T-helper 1 cell treated with Interleukin-12 subunit alpha and Interleukin-12 subunit beta and Interleukin-4 antibody, amounts not matched to agents 30 μg/mL and 1 μg/mL, for 36 hours (primary cell): ENCODE measurements around the gene MPP3.

Experiments
- H3K27ac Mint-ChIP-seq: one replicate; pipeline ENCODE4 v1.8.0; 2021; ENCODE audit warnings: mild to moderate bottlenecking, mixed read lengths
- H3K27me3 Mint-ChIP-seq: one replicate; pipeline ENCODE4 v1.8.0; 2021; ENCODE audit warnings: low read depth, mixed read lengths
- H3K36me3 Mint-ChIP-seq: one replicate; pipeline ENCODE4 v1.8.0; 2021; ENCODE audit warnings: low read depth, mixed read lengths
- H3K4me1 Mint-ChIP-seq: one replicate; pipeline ENCODE4 v1.8.0; 2021; ENCODE audit warnings: low read depth, mixed read lengths
- H3K4me3 Mint-ChIP-seq: one replicate; pipeline ENCODE4 v1.8.0; 2021; ENCODE audit warnings: mild to moderate bottlenecking, moderate library complexity, mixed read lengths
- H3K9me3 Mint-ChIP-seq: one replicate; pipeline ENCODE4 v1.8.0; 2021; ENCODE audit warnings: mixed read lengths

Gene MPP3

DNA sequence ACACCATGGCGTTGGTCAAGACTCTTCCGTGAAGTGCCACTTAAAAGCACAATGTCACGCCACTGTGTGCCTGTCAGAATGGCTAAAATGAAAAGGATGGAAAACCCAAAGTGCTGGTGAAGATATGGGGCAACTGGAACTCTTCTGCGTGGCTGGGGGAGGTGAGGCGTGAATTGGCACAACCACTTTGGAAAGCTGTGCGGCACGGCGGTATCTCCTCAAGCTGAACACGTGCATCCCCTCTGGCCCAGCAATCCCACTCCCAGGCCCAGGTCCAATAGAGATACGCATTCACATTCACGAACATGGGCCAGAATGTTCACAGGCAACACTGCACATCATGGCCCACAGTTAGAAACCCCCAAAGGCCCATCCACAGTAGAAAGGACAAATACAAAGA, 63.1 kb downstream of the MPP3 start:
- no peak overlapping the region for H3K27ac Mint-ChIP-seq
- peaks cover 8% of the 10 kb centered on the region for H3K36me3 Mint-ChIP-seq

DNA sequence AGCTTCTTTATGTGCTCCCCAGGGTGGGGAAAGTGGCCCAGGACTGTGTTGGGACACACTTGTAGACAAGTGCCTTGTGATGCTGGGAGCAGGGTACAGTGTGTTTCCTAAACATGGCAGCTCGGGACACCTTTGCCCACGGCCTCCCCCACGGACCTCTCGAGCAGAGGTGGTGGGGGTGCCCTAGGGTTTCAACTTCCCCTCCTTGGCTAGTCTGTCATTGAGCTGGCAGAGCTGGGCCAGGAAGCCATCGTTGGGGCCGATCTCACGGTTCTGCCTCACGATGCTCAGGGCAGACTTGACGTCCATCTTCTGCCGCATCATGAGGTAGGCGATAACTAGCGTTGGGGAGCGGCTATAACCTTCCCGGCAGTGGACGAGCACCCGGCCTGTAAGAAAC, 63.5 kb downstream of the MPP3 start:
- Mint-ChIP-seq H3K27ac (no peak overlapping the region), H3K36me3 (peaks cover 8% of the 10 kb centered on the region), H3K9me3 (no peaks in the 10 kb centered on the region), H3K27me3 (no peaks in the 10 kb centered on the region), H3K4me3 (no peak overlapping the region), H3K4me1 (peaks cover 2% of the 10 kb centered on the region)

More for the DNA sequence above, 63.1 kb downstream of the MPP3 start:
- H3K4me3 Mint-ChIP-seq: no peak overlapping the region
- H3K4me1 Mint-ChIP-seq: peaks cover 2% of the 10 kb centered on the region
- H3K27me3 Mint-ChIP-seq: no peaks in the 10 kb centered on the region
- H3K9me3 Mint-ChIP-seq: no peaks in the 10 kb centered on the region

DNA sequence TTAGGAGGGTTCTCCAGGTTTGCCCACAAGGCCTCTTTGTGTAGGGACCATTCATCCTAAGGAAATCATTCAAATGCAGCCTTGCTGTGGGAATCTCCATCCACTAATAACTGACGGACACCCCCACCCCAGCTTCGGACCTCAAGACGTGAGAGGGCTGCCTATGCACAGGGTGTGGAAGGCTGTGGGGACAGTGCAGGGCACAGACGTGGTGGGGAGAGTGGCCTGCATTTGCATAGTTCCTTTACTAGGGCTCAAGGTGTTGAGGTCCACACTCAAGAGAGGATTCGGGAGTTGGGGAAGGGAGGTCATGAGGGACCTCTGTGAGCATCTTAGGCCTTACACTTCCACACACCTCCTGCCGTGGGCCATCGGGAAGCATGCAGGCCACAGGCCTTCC, 64.0 kb downstream of the MPP3 start:
- H3K36me3 Mint-ChIP-seq: peaks cover 8% of the 10 kb centered on the region
- H3K27ac Mint-ChIP-seq: no peak overlapping the region
- H3K27me3 Mint-ChIP-seq: no peaks in the 10 kb centered on the region
- no peak overlapping the region for H3K4me3 Mint-ChIP-seq
- no peaks in the 10 kb centered on the region for H3K9me3 Mint-ChIP-seq
- peaks cover 2% of the 10 kb centered on the region for H3K4me1 Mint-ChIP-seq

DNA sequence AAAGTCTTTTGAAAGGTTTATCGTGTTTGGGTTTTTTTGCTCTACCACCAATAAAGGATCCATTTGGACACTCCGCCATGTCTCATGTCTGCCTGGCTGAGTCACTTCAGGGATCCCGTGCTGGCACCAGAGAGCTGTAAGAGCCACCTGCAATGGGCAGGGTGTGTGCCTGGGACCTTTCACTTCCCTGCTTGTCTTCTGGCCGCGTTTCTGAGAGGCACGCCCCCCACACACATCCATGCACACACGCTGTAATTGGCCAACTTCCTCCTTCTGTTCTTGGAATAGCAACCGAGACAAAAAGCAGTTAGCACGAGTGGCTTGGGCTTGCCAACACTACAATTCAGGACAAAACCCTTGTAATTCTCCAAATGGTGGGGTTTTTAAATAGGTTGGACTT, 64.6 kb downstream of the MPP3 start:
- H3K27ac Mint-ChIP-seq: no peak overlapping the region
- H3K4me1 Mint-ChIP-seq: peaks cover 2% of the 10 kb centered on the region
- no peaks in the 10 kb centered on the region for H3K9me3 Mint-ChIP-seq
- H3K4me3 Mint-ChIP-seq: no peak overlapping the region
- H3K27me3 Mint-ChIP-seq: no peaks in the 10 kb centered on the region
- peaks cover 7% of the 10 kb centered on the region for H3K36me3 Mint-ChIP-seq

DNA sequence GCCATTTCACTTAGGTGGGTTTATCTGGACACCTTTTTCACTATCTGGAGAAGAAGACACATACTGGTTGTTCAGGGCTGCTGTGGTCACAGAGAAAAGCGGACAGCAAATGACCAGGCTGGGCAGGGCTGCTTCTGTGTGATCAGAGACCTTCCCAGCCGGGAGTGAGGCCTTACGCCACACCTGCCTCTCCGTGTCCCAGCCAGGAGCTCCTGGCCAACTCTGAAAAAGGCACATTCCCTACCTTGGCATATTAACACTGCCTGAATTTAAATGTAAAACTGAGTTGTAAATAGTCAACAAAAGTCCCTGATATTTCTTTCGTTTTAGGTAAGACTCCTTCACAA, 65.3 kb downstream of the MPP3 start:
- no peak overlapping the region for H3K27ac Mint-ChIP-seq
- H3K4me3 Mint-ChIP-seq: no peak overlapping the region
- H3K36me3 Mint-ChIP-seq: peaks cover 2% of the 10 kb centered on the region
- H3K9me3 Mint-ChIP-seq: no peaks in the 10 kb centered on the region
- no peaks in the 10 kb centered on the region for H3K27me3 Mint-ChIP-seq
- H3K4me1 Mint-ChIP-seq: peaks cover 2% of the 10 kb centered on the region

DNA sequence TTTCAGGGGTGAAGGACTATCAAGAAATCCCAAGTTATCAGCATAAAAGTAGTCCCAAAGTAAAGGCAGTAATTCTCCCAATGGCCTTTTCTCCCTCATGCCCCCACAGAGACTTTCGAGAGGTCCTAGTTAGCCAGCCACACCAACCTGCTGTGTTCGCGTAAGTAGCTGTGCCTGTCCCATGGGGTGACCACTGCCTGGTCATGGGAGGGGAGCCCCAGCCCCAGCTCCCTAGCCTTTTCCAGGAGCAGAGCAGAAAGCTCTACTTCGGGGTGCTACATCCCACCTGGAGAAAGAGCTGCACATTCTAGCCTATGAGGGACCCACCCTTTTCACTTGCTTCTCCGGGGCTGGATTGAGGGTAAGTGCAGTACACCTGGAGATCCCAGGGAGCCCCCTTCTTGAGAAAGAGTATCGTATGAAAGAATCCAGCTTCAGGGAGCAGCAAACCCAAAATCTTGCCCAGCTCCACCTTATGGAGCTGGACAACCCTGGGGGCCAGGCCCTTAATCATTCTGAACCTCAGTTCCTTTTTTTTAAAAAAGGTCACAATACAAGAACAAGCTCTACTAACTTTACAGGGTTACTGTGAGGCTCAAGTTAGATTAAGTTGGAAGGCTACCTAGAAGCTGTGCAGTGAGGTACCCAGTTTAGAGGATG, 65.8 kb downstream of the MPP3 start:
- Mint-ChIP-seq H3K9me3 (no peaks in the 10 kb centered on the region), H3K27me3 (peaks cover 3% of the 10 kb centered on the region), H3K36me3 (no peaks in the 10 kb centered on the region), H3K27ac (no peak overlapping the region), H3K4me1 (peaks cover 2% of the 10 kb centered on the region), H3K4me3 (no peak overlapping the region)

DNA sequence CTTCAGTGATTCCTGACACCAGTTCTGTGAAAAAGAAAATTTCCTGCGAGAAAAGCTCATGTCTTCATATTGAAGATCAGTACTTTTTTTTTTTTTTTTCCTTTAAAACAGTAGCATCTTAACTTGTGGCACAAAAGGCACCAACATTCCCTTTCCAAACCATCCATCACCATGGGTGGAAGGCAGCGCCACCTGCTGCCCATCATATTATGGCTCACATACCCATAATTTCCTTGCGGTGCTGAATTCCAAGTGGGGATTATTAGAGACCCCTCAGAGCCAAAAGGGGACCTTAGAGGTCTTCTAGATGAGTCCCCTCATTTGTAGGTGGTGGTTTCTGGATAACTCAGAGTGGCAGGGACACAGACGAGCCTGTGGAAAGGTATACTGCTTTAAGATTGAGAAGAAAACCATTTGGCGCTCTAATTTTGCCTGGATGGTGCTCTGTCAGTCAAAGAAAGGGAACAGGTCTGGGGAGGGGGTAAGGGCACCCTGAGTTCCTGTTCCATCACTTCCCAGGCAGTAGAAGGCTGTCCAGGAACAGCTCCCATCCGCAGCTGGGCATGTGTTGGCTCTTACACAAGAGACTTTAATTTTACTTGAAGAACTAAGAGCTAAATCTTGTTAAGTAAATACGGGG, 66.4 kb downstream of the MPP3 start:
- H3K4me3 Mint-ChIP-seq: no peak overlapping the region
- peaks cover 4% of the 10 kb centered on the region for H3K27me3 Mint-ChIP-seq
- no peak overlapping the region for H3K27ac Mint-ChIP-seq
- no peaks in the 10 kb centered on the region for H3K9me3 Mint-ChIP-seq
- no peaks in the 10 kb centered on the region for H3K36me3 Mint-ChIP-seq
- peaks cover 2% of the 10 kb centered on the region for H3K4me1 Mint-ChIP-seq

DNA sequence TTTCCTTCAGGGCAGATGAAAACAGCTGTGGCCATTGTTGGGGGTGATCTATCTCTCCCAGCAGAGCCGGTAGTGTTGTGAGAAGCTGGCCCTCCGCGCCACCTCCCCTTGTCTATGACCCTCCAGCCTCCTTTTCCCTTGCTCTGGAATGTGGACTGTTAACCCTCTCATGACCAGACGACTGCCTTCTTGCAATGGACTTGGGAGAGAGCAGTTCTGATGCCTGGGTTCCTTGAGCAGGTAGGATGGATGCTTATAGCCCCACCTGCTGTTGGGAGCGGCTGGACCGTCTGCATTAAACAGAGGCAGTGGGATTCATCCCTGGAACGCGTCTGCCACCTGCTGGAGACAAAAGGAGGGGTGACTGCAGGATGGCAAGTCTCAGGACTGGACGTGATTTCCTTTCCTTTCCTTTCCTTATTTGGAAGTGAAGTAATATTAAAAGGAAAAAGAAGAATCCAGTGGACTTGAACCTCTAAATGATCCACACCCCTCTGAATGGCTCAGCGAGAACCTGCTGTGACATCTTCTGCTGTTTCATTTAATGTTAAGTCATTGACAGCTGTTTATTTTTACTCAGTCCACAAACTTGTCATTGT, 72.6 kb downstream of the MPP3 start:
- no peaks in the 10 kb centered on the region for H3K4me1 Mint-ChIP-seq
- no peaks in the 10 kb centered on the region for H3K36me3 Mint-ChIP-seq
- no peak overlapping the region for H3K27ac Mint-ChIP-seq
- no peaks in the 10 kb centered on the region for H3K9me3 Mint-ChIP-seq
- H3K4me3 Mint-ChIP-seq: no peak overlapping the region
- peaks cover 30% of the 10 kb centered on the region for H3K27me3 Mint-ChIP-seq

DNA sequence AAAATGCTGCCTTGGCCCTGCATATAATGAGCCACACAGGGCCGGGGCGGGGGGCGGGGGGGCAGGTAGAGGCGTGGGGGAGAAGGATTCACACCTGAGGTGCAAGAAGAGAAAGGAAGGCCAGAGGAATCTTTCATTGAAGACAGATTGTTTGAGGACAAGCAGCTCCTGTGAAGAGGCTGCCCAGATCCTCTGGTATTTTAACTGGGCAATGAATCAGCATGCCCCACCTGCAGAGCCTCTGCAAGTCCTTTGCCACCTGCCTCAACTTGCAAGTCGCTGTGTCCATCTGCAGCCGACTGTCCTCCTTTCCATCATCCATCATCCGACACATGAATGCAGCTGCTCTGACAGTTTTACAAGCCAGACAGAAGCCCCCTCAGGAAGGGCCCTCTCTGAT, 73.1 kb downstream of the MPP3 start:
- Mint-ChIP-seq H3K27me3 (peaks cover 30% of the 10 kb centered on the region), H3K4me1 (no peaks in the 10 kb centered on the region), H3K9me3 (no peaks in the 10 kb centered on the region), H3K4me3 (no peak overlapping the region), H3K27ac (no peak overlapping the region), H3K36me3 (no peaks in the 10 kb centered on the region)

DNA sequence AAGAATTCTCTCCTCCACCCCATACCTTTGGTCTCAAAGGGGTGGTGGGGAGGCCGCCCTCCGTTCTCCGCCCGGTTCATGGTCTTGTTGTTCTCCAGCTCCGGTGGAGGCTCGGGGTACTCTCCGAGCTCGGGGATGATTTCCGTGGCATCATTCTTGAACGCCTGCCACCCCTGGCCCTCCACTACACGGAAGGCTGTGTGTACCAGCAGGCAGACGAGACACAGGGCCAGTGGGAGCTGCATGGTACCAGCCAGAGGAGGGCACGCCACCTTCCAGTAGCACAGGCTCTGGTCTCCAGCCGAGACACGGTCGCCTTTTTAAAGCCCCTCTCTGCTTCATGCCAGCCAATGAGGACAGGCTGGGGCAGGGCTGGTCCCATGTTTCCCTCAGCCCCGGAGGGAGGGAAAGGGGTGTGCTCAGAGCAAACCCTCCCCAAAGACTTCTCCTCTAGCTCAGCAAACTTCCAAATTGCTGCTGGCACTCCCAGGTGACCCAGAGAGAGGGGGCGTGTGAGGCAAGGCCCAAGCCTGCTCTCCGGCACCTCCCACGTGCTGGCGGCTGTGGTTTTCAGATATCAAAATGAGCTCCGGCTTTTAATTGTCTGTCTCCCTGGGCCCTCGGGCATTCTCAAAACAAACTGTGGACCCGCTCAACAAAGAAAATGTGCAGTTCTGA, 74.3 kb downstream of the MPP3 start, which contains the start of gene SOST:
Gene SOST (minus strand): TSS at position 295 of the 678 bp plus-strand sequence. CDS start 50 bp downstream, at position 245.
- H3K4me3 Mint-ChIP-seq: no peak within 1 kb of the TSS
- H3K27me3 Mint-ChIP-seq: peaks cover 41% of the 10 kb centered on the region
- no peak within 1 kb of the TSS for H3K27ac Mint-ChIP-seq
- no peaks in the 10 kb centered on the region for H3K36me3 Mint-ChIP-seq
- H3K9me3 Mint-ChIP-seq: no peaks in the 10 kb centered on the region
- H3K4me1 Mint-ChIP-seq: no peaks in the 10 kb centered on the region

DNA sequence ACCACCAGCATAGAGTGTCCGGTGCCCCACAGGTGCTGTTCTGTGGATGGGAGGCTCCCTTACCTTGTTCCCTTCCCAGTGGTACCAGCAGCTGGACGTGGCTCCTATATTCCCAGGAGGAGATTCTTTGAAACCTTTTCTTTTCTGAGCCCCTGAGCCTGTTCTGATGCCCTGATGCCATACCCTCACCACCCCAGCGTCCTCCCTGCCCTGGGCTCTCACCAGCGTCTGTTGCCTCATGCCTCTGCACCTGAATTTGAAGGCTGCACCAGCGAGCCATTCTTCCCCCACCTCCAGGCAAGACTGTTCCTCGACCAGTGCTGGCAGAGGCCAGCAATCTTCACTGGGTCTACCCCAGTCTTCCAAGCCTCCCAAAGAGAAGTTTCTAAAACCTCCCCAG, 74.9 kb downstream of the MPP3 start:
- Mint-ChIP-seq H3K27me3 (peaks cover 44% of the 10 kb centered on the region), H3K4me1 (no peaks in the 10 kb centered on the region), H3K27ac (no peak overlapping the region), H3K36me3 (no peaks in the 10 kb centered on the region), H3K9me3 (no peaks in the 10 kb centered on the region), H3K4me3 (no peak overlapping the region)

DNA sequence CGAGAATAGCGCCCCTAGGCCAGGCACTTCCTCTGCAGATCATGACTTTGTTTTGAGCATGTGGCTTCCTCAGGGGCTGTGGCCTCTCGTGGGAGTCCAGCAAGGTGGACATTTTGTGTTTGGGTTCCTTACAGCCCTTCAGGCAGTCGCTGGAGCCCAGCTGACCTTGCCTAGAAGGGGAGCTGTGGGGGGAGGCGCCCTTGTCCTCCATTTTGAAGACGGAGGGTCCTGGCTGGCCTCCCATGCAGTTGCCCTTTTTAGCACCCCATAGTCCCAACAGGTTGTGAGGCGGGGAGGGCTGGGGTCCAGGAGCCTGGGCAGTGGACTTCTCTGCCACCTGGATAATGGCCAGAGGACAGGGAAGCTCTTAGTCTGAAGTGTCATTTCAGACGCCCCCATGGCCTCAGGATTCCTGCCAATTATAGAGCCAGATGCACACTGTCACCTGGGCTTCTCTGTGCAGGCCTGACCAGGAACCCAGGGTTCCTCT, 75.7 kb downstream of the MPP3 start:
- Mint-ChIP-seq H3K4me3 (no peak overlapping the region), H3K36me3 (no peaks in the 10 kb centered on the region)

DNA sequence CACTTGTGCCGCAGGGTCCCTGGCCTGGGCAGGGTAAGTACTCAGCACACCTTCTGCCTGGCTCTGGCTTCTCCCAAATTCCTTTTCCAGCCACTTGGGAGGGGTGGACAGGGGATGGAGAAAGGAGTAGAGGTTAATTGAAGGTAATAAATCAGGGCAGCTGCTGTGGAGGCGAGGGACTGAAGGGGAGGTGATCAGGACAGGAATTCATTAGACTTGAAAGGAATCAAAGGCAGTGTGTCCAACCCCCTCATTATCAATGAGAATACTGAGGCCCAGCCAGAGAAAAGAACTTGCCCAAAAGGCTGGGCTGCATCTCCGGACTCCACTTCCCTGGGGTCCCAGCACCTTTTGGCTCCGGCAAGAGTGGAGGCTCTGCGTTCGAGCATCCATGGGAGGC, 76.7 kb downstream of the MPP3 start:
- Mint-ChIP-seq H3K27me3 (peaks cover 53% of the 10 kb centered on the region), H3K27ac (no peak overlapping the region)

More for the DNA sequence above, 75.7 kb downstream of the MPP3 start:
- Mint-ChIP-seq H3K9me3 (no peaks in the 10 kb centered on the region), H3K4me1 (no peaks in the 10 kb centered on the region), H3K27me3 (peaks cover 50% of the 10 kb centered on the region), H3K27ac (no peak overlapping the region)

DNA sequence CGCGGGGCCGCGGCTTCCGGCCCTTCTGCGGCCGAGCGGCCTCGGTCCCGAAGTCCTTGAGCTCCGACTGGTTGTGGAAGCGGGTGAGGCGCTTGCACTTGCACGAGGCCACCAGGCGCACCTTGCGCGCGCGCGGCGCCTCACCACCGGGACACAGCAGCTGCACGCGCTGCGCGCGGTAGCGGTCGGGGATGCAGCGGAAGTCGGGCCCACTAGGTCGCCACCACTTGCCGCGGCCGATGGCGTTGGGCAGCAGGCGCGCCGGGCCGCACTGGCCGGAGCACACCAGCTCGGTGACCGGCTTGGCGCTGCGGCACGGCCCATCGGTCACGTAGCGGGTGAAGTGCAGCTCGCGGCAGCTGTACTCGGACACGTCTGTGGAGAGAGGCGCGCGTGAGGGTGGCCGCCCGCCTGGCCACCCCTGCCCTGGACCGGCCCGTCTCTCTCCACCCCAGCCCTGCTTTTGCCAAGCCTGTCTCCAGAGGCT, 77.5 kb downstream of the MPP3 start:
- no peaks in the 10 kb centered on the region for H3K4me1 Mint-ChIP-seq
- no peaks in the 10 kb centered on the region for H3K9me3 Mint-ChIP-seq
- H3K36me3 Mint-ChIP-seq: no peaks in the 10 kb centered on the region
- no peak overlapping the region for H3K27ac Mint-ChIP-seq
- H3K27me3 Mint-ChIP-seq: peaks cover 55% of the 10 kb centered on the region
- H3K4me3 Mint-ChIP-seq: no peak overlapping the region

More for the DNA sequence above, 76.7 kb downstream of the MPP3 start:
- no peak overlapping the region for H3K4me3 Mint-ChIP-seq
- no peaks in the 10 kb centered on the region for H3K36me3 Mint-ChIP-seq
- no peaks in the 10 kb centered on the region for H3K4me1 Mint-ChIP-seq
- no peaks in the 10 kb centered on the region for H3K9me3 Mint-ChIP-seq
